ENCODE data around the gene PIAS1. TPM values are rescaled to one million over a fixed set of nuclear protein-coding genes. Genes with fewer than 3 reads are reported as not detected.

The PIAS1 gene
- total and polyA plus RNA-seq, 12 donors, result 5.8 to 37.9 (median 30.3) TPM

- Histone ChIP-seq H3K4me1 (peaks cover 0 to 55% (median 37%) of the 10 kb centered on the region in 9 donors), H3K27me3 (no peaks in the 10 kb centered on the region), H3K4me3 (no peak overlapping the region), H3K27ac (peak overlapping the region in 3 of 10 donors; percentile 18 to 79 (median 42)), H3K9me3 (no peaks in the 10 kb centered on the region), H3K36me3 (no peaks in the 10 kb centered on the region)
- DNase-seq, result no peak
- intact Hi-C loops (cut with DNase I), result loop anchor here in 1 of 10 donors (10.0 kb wide), 1 partner anchor 58 kb away; the partner anchor contains the start of gene PIAS1
- TF ChIP-seq, protein P1, sequence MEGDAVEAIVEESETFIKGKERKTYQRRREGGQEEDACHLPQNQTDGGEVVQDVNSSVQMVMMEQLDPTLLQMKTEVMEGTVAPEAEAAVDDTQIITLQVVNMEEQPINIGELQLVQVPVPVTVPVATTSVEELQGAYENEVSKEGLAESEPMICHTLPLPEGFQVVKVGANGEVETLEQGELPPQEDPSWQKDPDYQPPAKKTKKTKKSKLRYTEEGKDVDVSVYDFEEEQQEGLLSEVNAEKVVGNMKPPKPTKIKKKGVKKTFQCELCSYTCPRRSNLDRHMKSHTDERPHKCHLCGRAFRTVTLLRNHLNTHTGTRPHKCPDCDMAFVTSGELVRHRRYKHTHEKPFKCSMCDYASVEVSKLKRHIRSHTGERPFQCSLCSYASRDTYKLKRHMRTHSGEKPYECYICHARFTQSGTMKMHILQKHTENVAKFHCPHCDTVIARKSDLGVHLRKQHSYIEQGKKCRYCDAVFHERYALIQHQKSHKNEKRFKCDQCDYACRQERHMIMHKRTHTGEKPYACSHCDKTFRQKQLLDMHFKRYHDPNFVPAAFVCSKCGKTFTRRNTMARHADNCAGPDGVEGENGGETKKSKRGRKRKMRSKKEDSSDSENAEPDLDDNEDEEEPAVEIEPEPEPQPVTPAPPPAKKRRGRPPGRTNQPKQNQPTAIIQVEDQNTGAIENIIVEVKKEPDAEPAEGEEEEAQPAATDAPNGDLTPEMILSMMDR (IDR thresholded peaks at IDR 0.05), result no peak
- ATAC-seq, result peak in 3 of 8 donors; percentile 38 to 43 (median 40)
Measured at GRCh38 chr15:68113273-68113672, 59.2 kb downstream of the PIAS1 start.

DNA sequence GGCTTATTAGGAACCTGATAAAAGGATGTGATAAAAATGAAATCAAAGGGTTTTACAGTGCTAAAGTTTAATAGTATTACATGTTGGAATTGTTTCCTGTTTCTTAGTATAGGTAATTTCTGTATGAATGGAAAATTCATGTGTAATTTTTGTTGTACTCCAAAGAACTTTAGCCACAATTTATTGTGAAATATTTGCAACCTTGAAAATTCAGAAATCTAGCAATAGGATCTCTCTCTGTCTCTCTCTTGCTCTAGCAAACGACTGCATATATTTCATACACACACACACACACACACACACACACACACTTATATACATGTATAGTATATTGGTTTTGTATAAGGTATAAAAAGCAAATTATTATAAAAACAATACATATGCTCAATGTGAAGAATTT lies 59.6 kb downstream of the PIAS1 start:
- H3K4me3 ChIP-seq, result peak overlapping the region in 6 of 10 donors; percentile 38 to 52 (median 40)
- intact Hi-C loops (cut with DNase I), result loop anchor here in 1 of 10 donors (10.0 kb wide), 1 partner anchor 59 kb away; the partner anchor contains the start of gene PIAS1
- no peaks in the 10 kb centered on the region for H3K9me3 ChIP-seq
- H3K27me3 ChIP-seq, result no peaks in the 10 kb centered on the region
- H3K27ac ChIP-seq, result peak overlapping the region in 7 of 10 donors; percentile 42 to 79 (median 58)
- 0 to 4% methylated on average over 1 of the region's 1 CpG for WGBS, 2 donors
- TF ChIP-seq, protein P1 (IDR thresholded peaks at IDR 0.05), result no peak
- peaks cover 0 to 51% (median 37%) of the 10 kb centered on the region in 9 donors for H3K4me1 ChIP-seq
- no peaks in the 10 kb centered on the region for H3K36me3 ChIP-seq
- DNase-seq, result no peak
- ATAC-seq, result no peak

DNA sequence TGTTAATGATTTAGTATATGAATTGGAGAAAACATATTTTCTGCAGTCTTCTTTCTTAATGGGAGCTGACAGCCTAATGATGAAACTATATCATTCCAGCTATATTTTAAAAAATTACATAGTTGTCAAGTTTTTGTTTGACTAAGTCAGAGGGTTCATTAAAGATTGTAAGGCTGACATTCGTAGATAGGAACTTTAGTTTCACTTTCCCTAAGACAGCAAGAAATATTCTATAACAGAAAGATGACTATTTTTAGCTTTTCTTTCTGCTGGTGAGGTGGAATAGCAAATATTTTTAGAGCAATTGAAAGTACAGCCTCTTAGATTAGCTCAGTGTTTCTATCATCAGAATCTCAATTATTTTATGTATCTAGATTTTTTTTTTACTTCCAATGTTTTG lies 60.2 kb downstream of the PIAS1 start:
- Histone ChIP-seq H3K27ac (peak overlapping the region in 9 of 10 donors; percentile 3 to 79 (median 51)), H3K4me3 (peak overlapping the region in 9 of 10 donors; percentile 6 to 52 (median 39)), H3K4me1 (peaks cover 0 to 47% (median 37%) of the 10 kb centered on the region in 9 donors), H3K36me3 (no peaks in the 10 kb centered on the region), H3K27me3 (no peaks in the 10 kb centered on the region), H3K9me3 (no peaks in the 10 kb centered on the region)
- TF ChIP-seq, protein P1 (IDR thresholded peaks at IDR 0.05), result no peak
- DNase-seq (no peak), ATAC-seq (peak in 6 of 8 donors; percentile 29 to 77 (median 58))
- intact Hi-C loops (cut with DNase I), result loop anchor here in 1 of 10 donors (10.0 kb wide), 1 partner anchor 60 kb away; the partner anchor contains the start of gene PIAS1
- WGBS, 2 donors, result 0% methylated on average over 1 of the region's 1 CpG

GRCh38 chr15:68114840-68115239 lies 60.7 kb downstream of the PIAS1 start:
- Histone ChIP-seq H3K27me3 (no peaks in the 10 kb centered on the region), H3K27ac (peak overlapping the region in 9 of 10 donors; percentile 3 to 79 (median 51)), H3K9me3 (no peaks in the 10 kb centered on the region), H3K4me3 (peak overlapping the region in 9 of 10 donors; percentile 6 to 52 (median 39)), H3K36me3 (no peaks in the 10 kb centered on the region), H3K4me1 (peaks cover 0 to 47% (median 37%) of the 10 kb centered on the region in 9 donors)
- ATAC-seq (no peak), DNase-seq (no peak)
- intact Hi-C loops (cut with DNase I), result loop anchor here in 1 of 10 donors (10.0 kb wide), 1 partner anchor 60 kb away; the partner anchor contains the start of gene PIAS1
- WGBS, 2 donors, result 21 to 23% methylated on average over 2 of the region's 2 CpGs
- TF ChIP-seq, protein P1 (IDR thresholded peaks at IDR 0.05), result no peak

Data from heart right ventricle (tissue), 16 donors.